GM21576 (cell line): ENCODE measurements around the gene BLVRB.
"Not testable (repeated sequence)": the region's sequence is repeated elsewhere in the genome, so short reads cannot be mapped to it uniquely, and the experiment has no call there.

Experiments used
- ATAC-seq: cut with Tn5 transposase; IDR thresholded peaks from one replicate; pipeline ENCODE4 v1.9.1; 2021; ENCODE audit warnings: mild to moderate bottlenecking, moderate library complexity; ENCODE audit not compliant: unreplicated experiment

The BLVRB gene

GRCh38 chr19:40489882-40490230, 24.3 kb upstream of the BLVRB start:
- ATAC-seq: no peak

GRCh38 chr19:40486017-40486416, 20.5 kb upstream of the BLVRB start:
- no peak for ATAC-seq

GRCh38 chr19:40475878-40476644, 10.5 kb upstream of the BLVRB start:
- not testable (repeated sequence) for ATAC-seq

DNA sequence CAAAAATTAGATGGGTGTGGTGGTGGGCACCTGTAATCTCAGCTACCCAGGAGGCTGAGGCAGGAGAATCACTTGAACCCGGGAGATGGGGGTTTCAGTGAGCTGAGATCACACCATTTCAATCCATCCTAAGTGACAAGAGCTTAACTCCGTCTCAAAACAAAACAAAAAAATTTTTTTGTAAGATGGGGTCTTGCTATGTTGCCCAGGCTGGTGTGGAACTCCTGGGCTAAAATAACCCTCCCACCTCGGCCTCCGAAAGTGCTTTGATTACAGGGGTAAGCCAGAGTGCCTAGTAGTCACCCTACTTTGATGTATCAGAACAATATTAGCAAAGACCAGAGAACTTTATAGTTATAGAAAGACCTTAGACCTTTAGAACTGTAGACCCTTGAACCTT, 9.2 kb upstream of the BLVRB start:
- no peak for ATAC-seq

DNA sequence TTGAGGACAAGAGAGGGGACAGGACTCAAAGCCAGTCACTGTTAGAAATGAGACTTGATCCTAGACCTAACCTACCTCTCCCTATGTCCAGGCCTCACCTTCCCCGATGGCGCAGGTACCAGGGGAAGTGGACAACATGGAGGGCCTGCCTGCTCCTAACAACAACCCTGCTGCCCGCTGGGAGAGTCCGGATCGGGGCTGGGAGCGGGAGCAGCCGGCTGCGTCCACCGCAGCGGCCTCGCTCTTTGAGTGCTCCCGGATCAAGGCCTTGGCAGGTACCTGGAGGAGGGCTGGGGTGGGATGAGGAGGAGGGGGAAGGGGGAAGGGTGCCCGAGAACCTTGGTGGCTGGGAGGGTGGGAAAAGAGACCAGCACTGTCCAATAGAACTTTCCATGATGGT, 7.0 kb upstream of the BLVRB start:
- no peak for ATAC-seq

DNA sequence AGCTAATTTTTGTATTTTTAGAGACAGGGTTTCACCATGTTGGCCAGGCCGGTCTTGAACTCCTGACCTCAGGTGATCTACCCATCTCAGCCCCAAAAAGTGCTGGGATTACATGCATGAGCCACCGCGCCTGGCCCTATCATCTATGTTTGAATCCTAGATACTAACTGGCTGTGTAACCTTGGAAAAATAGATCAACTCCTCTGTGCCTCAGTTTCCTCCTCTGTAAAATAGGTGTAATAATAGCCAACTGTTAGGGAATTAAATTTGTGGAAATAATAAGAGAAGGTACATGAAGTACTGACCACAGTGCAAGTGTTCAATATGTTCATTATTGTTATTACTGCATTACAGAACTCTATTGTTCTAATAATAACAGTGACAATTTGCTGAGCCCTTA, 5.6 kb upstream of the BLVRB start:
- no peak for ATAC-seq

- no peak for ATAC-seq
Measured at GRCh38 chr19:40469011-40469410, 3.5 kb upstream of the BLVRB start.

DNA sequence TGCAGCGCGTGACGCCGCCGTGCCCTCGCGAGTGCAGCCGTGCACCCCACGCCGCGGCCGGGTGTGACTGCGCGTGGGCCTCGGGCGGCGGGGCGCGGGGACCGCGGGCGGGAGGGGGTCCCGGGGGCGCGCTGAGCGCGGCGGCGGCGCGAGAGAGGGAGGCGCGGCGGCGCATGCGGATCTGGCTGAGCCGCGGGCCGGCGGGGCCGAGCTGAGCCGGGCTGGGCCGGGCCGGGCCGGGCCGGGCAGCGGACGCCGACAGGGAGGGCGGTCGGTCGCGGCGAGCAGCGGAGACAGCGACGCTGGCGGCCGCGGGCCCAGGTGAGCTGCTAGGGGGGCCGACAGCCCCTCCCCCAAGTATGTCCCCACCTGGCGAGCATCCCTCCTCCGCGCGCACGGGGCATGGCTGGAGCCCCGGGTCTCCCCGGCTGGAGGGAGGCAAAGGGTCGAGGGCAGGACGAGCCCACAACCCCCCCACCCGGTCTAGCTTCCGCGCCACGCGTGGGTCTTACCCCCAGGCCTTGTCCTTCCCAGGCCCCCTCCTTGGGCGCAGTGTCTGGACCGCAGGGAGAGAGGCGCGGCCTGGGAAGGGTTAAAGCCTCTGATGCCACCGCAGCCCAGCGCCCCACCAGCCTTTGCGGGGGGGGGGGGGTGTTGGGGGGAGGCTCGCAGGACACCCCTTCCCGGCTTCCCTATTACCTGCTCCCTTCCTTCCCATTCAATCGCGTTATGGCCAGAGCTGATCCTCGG, 1.6 kb upstream of the BLVRB start, which contains the start of gene SPTBN4:
TSS of gene SPTBN4 (plus strand) at position 17 of the 750 bp plus-strand sequence. CDS start 5,621 bp downstream, outside the sequence.
- ATAC-seq: no peak

DNA sequence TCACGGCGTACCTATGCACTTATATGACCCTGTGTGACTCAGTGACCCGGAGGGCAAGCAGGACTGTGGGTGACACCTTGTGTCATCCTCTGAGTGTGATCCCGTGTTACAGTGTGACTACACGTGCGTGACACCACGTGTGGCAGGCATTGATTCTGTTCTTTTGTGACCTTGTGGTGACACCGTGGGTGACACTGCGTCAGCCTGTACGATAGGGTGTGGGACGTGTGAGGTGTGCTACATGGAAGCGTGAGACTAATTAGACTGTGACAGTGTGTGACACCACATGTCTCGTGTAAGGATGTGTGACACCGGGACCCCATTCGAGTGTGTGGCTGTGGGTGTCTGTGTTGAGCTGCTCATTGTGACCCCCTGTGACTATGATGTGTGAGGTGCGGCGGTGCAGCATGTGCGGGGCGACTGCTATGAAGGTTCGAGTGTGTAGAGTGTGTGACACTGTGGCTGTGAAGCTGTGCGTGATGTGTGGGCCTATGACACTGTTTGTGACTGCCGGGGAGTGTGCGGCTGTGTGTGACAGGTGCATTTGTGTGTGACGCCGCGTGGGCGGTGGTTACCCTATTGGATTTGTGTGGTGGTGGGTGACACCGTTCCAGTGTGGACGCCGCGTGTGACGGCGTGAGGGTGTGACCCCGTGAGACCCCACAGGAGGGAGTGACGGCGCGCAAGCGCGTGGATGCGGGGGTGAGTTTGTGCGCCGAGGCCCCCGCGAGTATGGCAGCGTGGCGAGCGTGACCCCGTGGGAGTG, 857 bp upstream of the BLVRB start:
- ATAC-seq: peak; percentile 23

DNA sequence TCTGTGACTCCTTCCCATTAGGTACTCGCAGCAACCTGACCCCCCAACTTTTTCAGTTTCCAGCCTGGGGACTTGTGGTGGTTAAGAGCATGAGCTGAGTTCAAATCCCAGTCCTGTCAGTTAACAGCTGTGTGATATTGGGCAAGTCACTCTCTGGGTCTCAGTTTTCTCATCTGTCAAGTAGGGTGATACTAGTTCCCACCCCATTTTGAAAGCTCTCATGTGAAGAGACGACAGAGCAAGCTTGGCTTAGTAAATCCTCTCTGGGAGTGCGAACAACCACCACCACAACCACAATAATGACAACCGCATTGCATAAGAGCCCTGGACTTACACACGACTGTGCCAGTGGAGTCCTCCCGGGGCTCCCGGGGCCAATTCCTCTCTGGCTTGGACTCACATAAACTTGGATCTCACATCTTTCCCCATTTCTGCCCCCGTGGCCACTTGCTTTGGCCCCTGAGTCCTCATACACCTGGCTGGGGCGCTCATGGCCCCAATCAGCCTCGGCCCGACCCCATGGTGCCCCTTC, 454 bp downstream of the BLVRB start:
- ATAC-seq: no peak

- no peak for ATAC-seq
Measured at GRCh38 chr19:40464059-40465024, 1.2 kb downstream of the BLVRB start.

GRCh38 chr19:40463587-40464037, 1.9 kb downstream of the BLVRB start:
- not testable (repeated sequence) for ATAC-seq

DNA sequence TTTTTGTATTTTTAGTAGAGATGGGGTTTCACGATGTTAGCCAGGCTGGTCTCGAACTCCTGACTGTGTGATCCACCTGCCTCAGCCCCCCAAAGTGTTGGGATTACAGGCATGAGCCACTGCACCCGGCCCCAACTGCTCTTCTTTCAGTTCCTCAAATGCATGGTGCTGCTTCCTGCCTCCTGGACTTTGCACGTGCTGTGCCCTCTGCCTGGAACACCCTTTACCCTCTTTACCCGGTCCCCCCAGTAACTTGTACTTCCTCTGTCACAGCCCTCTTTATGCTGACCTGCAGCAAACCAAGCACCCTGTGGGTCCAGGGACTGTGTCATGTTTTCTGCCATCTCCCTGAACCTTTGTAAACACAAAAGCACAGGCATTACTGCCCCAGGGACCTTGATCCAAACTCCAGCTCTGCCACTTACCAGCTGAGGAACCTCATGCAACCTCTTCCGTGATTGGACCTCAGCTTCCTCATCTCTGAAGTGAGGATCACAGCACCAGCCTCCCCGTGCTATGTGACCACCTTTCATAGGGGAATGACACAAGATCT, 3.8 kb downstream of the BLVRB start:
- no peak for ATAC-seq

GRCh38 chr19:40460185-40460584, 5.4 kb downstream of the BLVRB start:
- no peak for ATAC-seq

DNA sequence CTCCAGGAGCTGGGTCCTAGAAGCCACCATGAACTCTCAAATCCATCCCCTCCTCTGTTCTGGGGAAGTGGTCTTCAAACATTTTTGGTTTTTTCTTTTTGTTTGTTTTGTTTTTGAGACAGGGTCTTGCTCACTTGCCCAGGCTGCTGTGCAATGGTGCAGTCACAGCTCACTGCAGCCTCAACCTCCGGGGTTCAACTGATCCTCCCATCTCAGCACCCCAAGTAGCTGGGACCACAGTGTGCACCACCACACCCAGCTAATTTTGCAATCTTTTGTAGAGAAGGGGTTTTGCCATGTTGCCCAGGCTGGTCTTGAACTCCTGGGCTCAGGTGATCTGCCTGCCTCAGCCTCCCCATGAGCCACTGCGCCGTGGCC, 7.0 kb downstream of the BLVRB start:
- ATAC-seq: no peak

GRCh38 chr19:40457953-40458596, 7.5 kb downstream of the BLVRB start:
- ATAC-seq: no peak

GRCh38 chr19:40457048-40457447, 8.5 kb downstream of the BLVRB start:
- no peak for ATAC-seq

- ATAC-seq: not testable (repeated sequence)
Measured at GRCh38 chr19:40453943-40454342, 11.6 kb downstream of the BLVRB start.

DNA sequence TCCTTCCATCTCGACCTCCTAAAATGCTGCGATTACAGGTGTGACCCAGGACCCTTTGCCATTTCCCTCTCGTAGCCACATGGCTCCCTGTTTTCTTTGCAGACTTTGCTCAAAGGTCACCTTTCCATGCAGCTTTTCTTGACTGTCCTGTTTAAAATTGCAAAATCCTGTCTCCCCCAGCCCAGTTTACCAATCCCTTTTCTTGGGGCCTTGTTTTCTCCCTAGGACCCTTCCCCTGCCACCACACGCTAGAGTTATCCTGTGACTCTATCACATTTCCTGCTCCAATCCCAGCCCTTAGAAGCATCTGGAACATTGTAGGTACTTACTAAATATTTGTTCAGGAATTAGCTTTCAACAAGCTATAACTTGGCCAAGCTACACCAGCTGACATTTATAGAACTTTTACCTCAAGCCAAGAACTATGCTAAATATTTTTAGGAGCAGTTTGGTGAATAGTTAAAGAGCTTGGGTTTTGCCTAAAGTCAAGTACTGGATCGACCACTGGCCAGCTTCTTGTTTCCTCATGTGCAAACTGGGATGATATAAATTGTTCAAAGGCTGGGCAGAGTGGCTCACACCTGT, 12.3 kb downstream of the BLVRB start:
- no peak for ATAC-seq
